KOPT-K1 (cell line): ENCODE data around the gene SRRM3.

ENCODE experiments used
- H3K27ac ChIP-seq: fragments of 200-600 bp; sonication (generic); 2 replicates; pipeline ENCODE4 v1.5.1; 2016; ENCODE audit warnings: antibody characterized with exemption, mild to moderate bottlenecking, low read depth, low read length; ENCODE audit not compliant: poor library complexity, severe bottlenecking
- H3K36me3 ChIP-seq: fragments of 200-600 bp; sonication (generic); 2 replicates; pipeline ENCODE4 v1.5.1; 2017; ENCODE audit warnings: antibody characterized with exemption, mild to moderate bottlenecking, low read length, moderate library complexity; ENCODE audit not compliant: insufficient read depth
- H3K9me3 ChIP-seq: fragments of 200-600 bp; sonication (generic); 2 replicates; pipeline ENCODE4 v1.5.1; 2017; ENCODE audit warnings: antibody characterized with exemption, low read length, mild to moderate bottlenecking; ENCODE audit not compliant: insufficient read depth, poor library complexity, severe bottlenecking

SRRM3 gene

GRCh38 chr7:76316984-76317781, 115.5 kb downstream of the SRRM3 start:
- Histone ChIP-seq H3K9me3 (no peaks in the 10 kb centered on the region), H3K36me3 (peaks cover 22% of the 10 kb centered on the region), H3K27ac (peak overlapping the region; percentile 89)

GRCh38 chr7:76317782-76318487, 116.2 kb downstream of the SRRM3 start:
- peak overlapping the region; percentile 89 for H3K27ac ChIP-seq
- peaks cover 30% of the 10 kb centered on the region for H3K36me3 ChIP-seq
- no peaks in the 10 kb centered on the region for H3K9me3 ChIP-seq

GRCh38 chr7:76318488-76319353, 117.0 kb downstream of the SRRM3 start:
- no peaks in the 10 kb centered on the region for H3K9me3 ChIP-seq
- peak overlapping the region; percentile 89 for H3K27ac ChIP-seq

GRCh38 chr7:76325092-76325491, 123.4 kb downstream of the SRRM3 start:
- H3K36me3 ChIP-seq, result peaks cover 92% of the 10 kb centered on the region
- no peaks in the 10 kb centered on the region for H3K9me3 ChIP-seq
- H3K27ac ChIP-seq, result no peak overlapping the region

More at GRCh38 chr7:76318488-76319353, 117.0 kb downstream of the SRRM3 start:
- H3K36me3 ChIP-seq, result peaks cover 38% of the 10 kb centered on the region

GRCh38 chr7:76325811-76326210, 124.1 kb downstream of the SRRM3 start:
- peaks cover 94% of the 10 kb centered on the region for H3K36me3 ChIP-seq
- no peak overlapping the region for H3K27ac ChIP-seq
- no peaks in the 10 kb centered on the region for H3K9me3 ChIP-seq

- Histone ChIP-seq H3K9me3 (no peaks in the 10 kb centered on the region), H3K36me3 (peaks cover 93% of the 10 kb centered on the region), H3K27ac (no peak overlapping the region)
Measured at GRCh38 chr7:76326646-76327233, 125.0 kb downstream of the SRRM3 start.

- peak overlapping the region; percentile 66 for H3K27ac ChIP-seq
- H3K9me3 ChIP-seq, result no peaks in the 10 kb centered on the region
- peaks cover 93% of the 10 kb centered on the region for H3K36me3 ChIP-seq
Measured at GRCh38 chr7:76327610-76328009, 125.9 kb downstream of the SRRM3 start.

GRCh38 chr7:76328389-76328788, 126.7 kb downstream of the SRRM3 start:
- Histone ChIP-seq H3K36me3 (peaks cover 93% of the 10 kb centered on the region), H3K9me3 (no peaks in the 10 kb centered on the region), H3K27ac (peak overlapping the region; percentile 66)

- Histone ChIP-seq H3K27ac (no peak overlapping the region), H3K36me3 (peaks cover 93% of the 10 kb centered on the region), H3K9me3 (no peaks in the 10 kb centered on the region)
Measured at GRCh38 chr7:76329479-76329878, 127.8 kb downstream of the SRRM3 start.

- Histone ChIP-seq H3K27ac (no peak overlapping the region), H3K9me3 (no peaks in the 10 kb centered on the region), H3K36me3 (peaks cover 93% of the 10 kb centered on the region)
Measured at GRCh38 chr7:76330261-76330660, 128.6 kb downstream of the SRRM3 start.

- Histone ChIP-seq H3K27ac (no peak overlapping the region), H3K36me3 (peaks cover 93% of the 10 kb centered on the region), H3K9me3 (no peaks in the 10 kb centered on the region)
Measured at GRCh38 chr7:76330673-76331072, 129.0 kb downstream of the SRRM3 start.

- Histone ChIP-seq H3K36me3 (peaks cover 93% of the 10 kb centered on the region), H3K27ac (no peak overlapping the region), H3K9me3 (no peaks in the 10 kb centered on the region)
Measured at GRCh38 chr7:76332078-76332477, 130.4 kb downstream of the SRRM3 start.

GRCh38 chr7:76333511-76334101, 131.9 kb downstream of the SRRM3 start:
- peaks cover 98% of the 10 kb centered on the region for H3K36me3 ChIP-seq
- H3K9me3 ChIP-seq, result no peaks in the 10 kb centered on the region
- no peak overlapping the region for H3K27ac ChIP-seq

GRCh38 chr7:76334320-76334967, 132.7 kb downstream of the SRRM3 start:
- no peaks in the 10 kb centered on the region for H3K9me3 ChIP-seq
- no peak overlapping the region for H3K27ac ChIP-seq
- H3K36me3 ChIP-seq, result peaks cover 97% of the 10 kb centered on the region
